Measurements from ENCODE around the gene CISD1.
A peak's percentile ranks its signal among the peaks of the same experiment; 100 is the strongest.

The CISD1 gene

DNA sequence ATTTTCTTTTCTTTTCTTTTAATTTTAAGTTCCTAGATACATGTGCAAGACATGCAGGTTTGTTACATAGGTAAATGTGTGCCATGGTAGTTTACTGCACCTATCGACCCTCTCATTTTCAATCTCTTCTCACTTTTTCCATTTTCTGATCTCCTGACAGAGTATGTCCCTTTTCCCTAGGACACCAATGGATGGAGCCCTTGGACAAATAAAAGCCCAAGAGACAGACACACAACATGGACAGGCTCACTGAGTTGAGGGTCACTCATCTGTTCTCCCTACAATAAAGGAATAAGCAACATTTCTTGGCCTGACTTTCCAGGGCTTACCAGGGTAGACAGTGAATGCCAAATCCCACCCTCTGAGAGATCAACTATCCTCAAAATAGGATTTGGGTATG lies 50.6 kb downstream of the CISD1 start:
- Histone ChIP-seq H3K27ac (no peak overlapping the region), H2AFZ (no peak overlapping the region), H3K27me3 (ENCODE audit: control insufficient read depth, insufficient read depth, low read length) (no peaks in the 10 kb centered on the region), H3K4me3 (ENCODE audit: low read depth, low read length) (no peak overlapping the region), H3K79me2 (no peaks in the 10 kb centered on the region), H3K9ac (no peak overlapping the region), H3K4me2 (ENCODE audit: low read length) (no peak overlapping the region), H3K9me3 (ENCODE audit: control insufficient read depth, low read length) (no peaks in the 10 kb centered on the region), H3K4me1 (no peaks in the 10 kb centered on the region), H3K36me3 (ENCODE audit: control insufficient read depth, insufficient read depth, low read length) (no peaks in the 10 kb centered on the region)
- TF ChIP-seq, protein P1, sequence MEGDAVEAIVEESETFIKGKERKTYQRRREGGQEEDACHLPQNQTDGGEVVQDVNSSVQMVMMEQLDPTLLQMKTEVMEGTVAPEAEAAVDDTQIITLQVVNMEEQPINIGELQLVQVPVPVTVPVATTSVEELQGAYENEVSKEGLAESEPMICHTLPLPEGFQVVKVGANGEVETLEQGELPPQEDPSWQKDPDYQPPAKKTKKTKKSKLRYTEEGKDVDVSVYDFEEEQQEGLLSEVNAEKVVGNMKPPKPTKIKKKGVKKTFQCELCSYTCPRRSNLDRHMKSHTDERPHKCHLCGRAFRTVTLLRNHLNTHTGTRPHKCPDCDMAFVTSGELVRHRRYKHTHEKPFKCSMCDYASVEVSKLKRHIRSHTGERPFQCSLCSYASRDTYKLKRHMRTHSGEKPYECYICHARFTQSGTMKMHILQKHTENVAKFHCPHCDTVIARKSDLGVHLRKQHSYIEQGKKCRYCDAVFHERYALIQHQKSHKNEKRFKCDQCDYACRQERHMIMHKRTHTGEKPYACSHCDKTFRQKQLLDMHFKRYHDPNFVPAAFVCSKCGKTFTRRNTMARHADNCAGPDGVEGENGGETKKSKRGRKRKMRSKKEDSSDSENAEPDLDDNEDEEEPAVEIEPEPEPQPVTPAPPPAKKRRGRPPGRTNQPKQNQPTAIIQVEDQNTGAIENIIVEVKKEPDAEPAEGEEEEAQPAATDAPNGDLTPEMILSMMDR (IDR thresholded peaks at IDR 0.05) = no peak

DNA sequence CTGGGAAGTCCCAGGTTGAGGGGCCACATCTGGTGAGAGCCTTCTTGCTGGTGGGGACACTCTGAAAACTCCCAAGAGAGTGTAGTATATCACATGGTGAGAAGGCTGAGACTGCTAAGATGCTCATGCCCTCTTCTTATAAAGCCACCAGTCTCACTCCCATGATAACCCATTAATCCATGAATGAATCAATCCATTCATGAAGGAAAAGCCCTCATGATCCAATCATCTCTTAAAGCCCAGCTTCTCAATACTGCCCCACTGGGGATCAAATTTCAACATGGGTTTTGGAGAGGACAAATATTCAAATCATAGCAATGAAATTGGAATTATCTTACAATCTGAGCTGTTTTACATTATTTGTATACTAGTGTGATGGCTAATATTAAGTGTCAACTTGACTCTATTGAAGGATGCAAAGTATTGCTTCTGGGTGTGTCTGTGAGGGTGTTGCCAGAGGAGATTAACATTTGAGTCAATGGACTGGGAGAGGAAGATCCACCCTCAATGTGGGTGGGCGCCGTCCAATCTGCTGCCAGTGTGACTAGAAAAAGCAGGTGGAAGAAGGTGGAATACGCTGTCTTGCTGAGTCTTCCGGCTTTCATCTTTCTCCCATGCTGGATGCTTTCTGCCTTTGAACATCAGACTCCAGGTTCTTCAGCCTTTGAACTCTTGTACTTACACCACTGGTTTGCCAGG lies 51.5 kb downstream of the CISD1 start:
- H3K36me3 ChIP-seq (ENCODE audit: control insufficient read depth, insufficient read depth, low read length) = no peaks in the 10 kb centered on the region
- H3K27me3 ChIP-seq (ENCODE audit: control insufficient read depth, insufficient read depth, low read length) = no peaks in the 10 kb centered on the region
- H3K4me2 ChIP-seq (ENCODE audit: low read length) = no peak overlapping the region
- H3K79me2 ChIP-seq = no peaks in the 10 kb centered on the region
- H3K4me1 ChIP-seq = no peaks in the 10 kb centered on the region
- no peaks in the 10 kb centered on the region for H3K9me3 ChIP-seq (ENCODE audit: control insufficient read depth, low read length)
- TF ChIP-seq, protein P1 (IDR thresholded peaks at IDR 0.05) = no peak
- no peak overlapping the region for H3K9ac ChIP-seq
- H2AFZ ChIP-seq = no peak overlapping the region
- no peak overlapping the region for H3K27ac ChIP-seq
- H3K4me3 ChIP-seq (ENCODE audit: low read depth, low read length) = no peak overlapping the region

DNA sequence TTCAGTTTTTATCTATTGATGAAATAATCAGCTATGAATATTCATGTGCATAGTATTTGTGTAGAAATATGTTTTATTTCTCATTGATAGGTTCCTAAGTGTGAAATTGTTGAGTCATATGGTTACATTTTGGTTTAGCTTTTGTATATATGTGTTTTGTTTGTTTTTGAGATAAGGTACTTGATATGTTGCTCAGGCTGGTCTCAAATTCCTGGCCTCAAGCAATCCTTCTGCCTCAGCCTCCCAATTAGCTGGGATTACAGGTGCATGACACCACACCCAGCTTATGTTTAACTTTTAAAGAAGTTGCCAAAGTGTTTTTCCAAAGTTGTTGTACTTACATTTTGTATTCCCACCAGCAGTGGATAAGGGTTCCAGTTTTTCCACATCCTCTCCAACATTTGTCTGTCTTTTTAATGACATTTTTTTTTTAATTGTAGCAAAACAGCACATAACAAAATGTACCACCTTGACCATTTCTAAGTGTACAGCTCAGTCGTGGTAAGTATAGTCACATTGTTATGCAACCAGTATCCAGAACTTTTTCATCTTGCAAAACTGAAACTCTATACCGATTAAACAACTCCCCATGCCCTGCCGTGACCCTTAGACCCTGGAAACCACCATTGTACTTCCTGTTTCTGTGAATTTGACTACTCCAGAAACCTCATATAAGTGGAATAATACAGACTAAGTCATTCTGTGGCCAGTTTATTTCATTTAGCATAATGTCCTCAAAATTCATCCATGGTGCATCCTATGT lies 53.3 kb downstream of the CISD1 start:
- H3K4me3 ChIP-seq (ENCODE audit: low read depth, low read length) = no peak overlapping the region
- H3K4me1 ChIP-seq = no peaks in the 10 kb centered on the region
- H3K36me3 ChIP-seq (ENCODE audit: control insufficient read depth, insufficient read depth, low read length) = no peaks in the 10 kb centered on the region
- H3K27me3 ChIP-seq (ENCODE audit: control insufficient read depth, insufficient read depth, low read length) = no peaks in the 10 kb centered on the region
- H3K9me3 ChIP-seq (ENCODE audit: control insufficient read depth, low read length) = no peaks in the 10 kb centered on the region
- H3K4me2 ChIP-seq (ENCODE audit: low read length) = no peak overlapping the region
- H3K9ac ChIP-seq = no peak overlapping the region
- peak overlapping the region; percentile 6 for H2AFZ ChIP-seq
- no peak overlapping the region for H3K27ac ChIP-seq
- TF ChIP-seq, protein P1 (IDR thresholded peaks at IDR 0.05) = no peak
- H3K79me2 ChIP-seq = no peaks in the 10 kb centered on the region

DNA sequence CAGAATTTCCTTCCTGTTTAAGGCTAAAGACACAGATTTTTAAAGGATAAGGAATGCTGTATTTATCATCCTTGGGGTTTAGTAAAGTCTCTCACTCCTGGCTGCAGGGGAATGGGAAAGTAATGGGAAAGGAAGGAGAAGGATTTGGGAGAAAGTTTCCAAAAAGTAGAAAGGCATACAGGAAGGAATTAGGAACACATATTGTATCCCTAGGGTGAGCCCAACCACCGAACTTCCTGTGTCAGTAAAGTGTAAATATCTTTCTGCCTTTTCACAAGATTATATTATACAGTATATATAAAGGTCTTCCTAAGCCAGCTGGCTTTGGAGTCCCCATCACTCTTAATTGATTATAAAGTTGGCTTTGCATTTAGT lies 53.9 kb downstream of the CISD1 start:
- H3K4me1 ChIP-seq = no peaks in the 10 kb centered on the region
- H2AFZ ChIP-seq = no peak overlapping the region
- H3K36me3 ChIP-seq (ENCODE audit: control insufficient read depth, insufficient read depth, low read length) = no peaks in the 10 kb centered on the region
- no peaks in the 10 kb centered on the region for H3K79me2 ChIP-seq
- TF ChIP-seq, protein P1 (IDR thresholded peaks at IDR 0.05) = no peak
- no peaks in the 10 kb centered on the region for H3K27me3 ChIP-seq (ENCODE audit: control insufficient read depth, insufficient read depth, low read length)
- no peaks in the 10 kb centered on the region for H3K9me3 ChIP-seq (ENCODE audit: control insufficient read depth, low read length)
- H3K9ac ChIP-seq = no peak overlapping the region
- H3K4me2 ChIP-seq (ENCODE audit: low read length) = no peak overlapping the region
- no peak overlapping the region for H3K27ac ChIP-seq
- H3K4me3 ChIP-seq (ENCODE audit: low read depth, low read length) = no peak overlapping the region
